Measurements from ENCODE around the gene KIAA1217. TPM values are rescaled to one million over a fixed set of nuclear protein-coding genes. Genes with fewer than 3 reads are reported as not detected.

Gene KIAA1217
- total RNA-seq, 1 donor from 2014 or later: 54.3 TPM

GRCh38 chr10:24239289-24240040 is 30.5 kb downstream of the KIAA1217 start:
- TF ChIP-seq POLR2AphosphoS5 (IDR thresholded peaks at IDR 0.05; ENCODE audit: insufficient read depth in 1 of 2, low read depth in 1 of 2): no peak
- no peak for TF ChIP-seq POLR2A (IDR thresholded peaks at IDR 0.05)
- TF ChIP-seq CTCF (IDR thresholded peaks at IDR 0.05): no peak
- DNase-seq (ENCODE audit: extremely low spot score in 2 of 2): no peak
- H3K4me1 ChIP-seq: no peaks in the 10 kb centered on the region
- intact Hi-C loops (cut with DNase I): no loop called here
- H3K27me3 ChIP-seq: no peaks in the 10 kb centered on the region
- no peaks in the 10 kb centered on the region for H3K9me3 ChIP-seq
- peak overlapping the region; percentile 30 for H3K27ac ChIP-seq
- H3K36me3 ChIP-seq: no peaks in the 10 kb centered on the region
- peak overlapping the region in 1 of 2 donors; percentile 40 for H3K4me3 ChIP-seq

GRCh38 chr10:24240041-24240751 is 31.3 kb downstream of the KIAA1217 start:
- Histone ChIP-seq H3K27me3 (no peaks in the 10 kb centered on the region), H3K4me1 (no peaks in the 10 kb centered on the region), H3K36me3 (no peaks in the 10 kb centered on the region), H3K9me3 (no peaks in the 10 kb centered on the region), H3K4me3 (peak overlapping the region in 1 of 2 donors; percentile 40), H3K27ac (peak overlapping the region; percentile 30)
- intact Hi-C loops (cut with DNase I): no loop called here
- DNase-seq (ENCODE audit: extremely low spot score in 2 of 2): no peak
- TF ChIP-seq POLR2AphosphoS5 (IDR thresholded peaks at IDR 0.05; ENCODE audit: insufficient read depth in 1 of 2, low read depth in 1 of 2): no peak
- TF ChIP-seq POLR2A (IDR thresholded peaks at IDR 0.05): no peak
- TF ChIP-seq CTCF (IDR thresholded peaks at IDR 0.05): no peak

- intact Hi-C loops (cut with DNase I): no loop called here
- H3K36me3 ChIP-seq: no peaks in the 10 kb centered on the region
- H3K27me3 ChIP-seq: no peaks in the 10 kb centered on the region
- DNase-seq (ENCODE audit: extremely low spot score in 2 of 2): no peak
- no peaks in the 10 kb centered on the region for H3K4me1 ChIP-seq
- H3K9me3 ChIP-seq: no peaks in the 10 kb centered on the region
- H3K27ac ChIP-seq: no peak overlapping the region
- no peak overlapping the region for H3K4me3 ChIP-seq
- TF ChIP-seq POLR2A (IDR thresholded peaks at IDR 0.05) (no peak), POLR2AphosphoS5 (IDR thresholded peaks at IDR 0.05; ENCODE audit: insufficient read depth in 1 of 2, low read depth in 1 of 2) (no peak), CTCF (IDR thresholded peaks at IDR 0.05) (no peak)
Observed at GRCh38 chr10:24241536-24242040, 32.6 kb downstream of the KIAA1217 start.

- Histone ChIP-seq H3K27me3 (no peaks in the 10 kb centered on the region), H3K36me3 (no peaks in the 10 kb centered on the region), H3K4me3 (no peak overlapping the region), H3K9me3 (no peaks in the 10 kb centered on the region), H3K27ac (no peak overlapping the region), H3K4me1 (no peaks in the 10 kb centered on the region)
- intact Hi-C loops (cut with DNase I): no loop called here
- TF ChIP-seq POLR2A (IDR thresholded peaks at IDR 0.05): no peak
- no peak for TF ChIP-seq CTCF (IDR thresholded peaks at IDR 0.05)
- TF ChIP-seq POLR2AphosphoS5 (IDR thresholded peaks at IDR 0.05; ENCODE audit: insufficient read depth in 1 of 2, low read depth in 1 of 2): no peak
- DNase-seq (ENCODE audit: extremely low spot score in 2 of 2): no peak
Observed at GRCh38 chr10:24242562-24242961, 33.6 kb downstream of the KIAA1217 start.
